GM18867 (cell line): ENCODE data around the gene CCDC182.

ENCODE experiments used
- ATAC-seq: cut with Tn5 transposase; IDR thresholded peaks from one replicate; pipeline ENCODE4 v1.9.1; 2021; ENCODE audit warnings: mild to moderate bottlenecking, moderate library complexity; ENCODE audit not compliant: unreplicated experiment

The CCDC182 gene

GRCh38 chr17:57730026-57730701, 14.9 kb downstream of the CCDC182 start:
- ATAC-seq, result no peak

GRCh38 chr17:57727630-57728175, 17.4 kb downstream of the CCDC182 start:
- ATAC-seq, result no peak

GRCh38 chr17:57726838-57727237, 18.3 kb downstream of the CCDC182 start:
- no peak for ATAC-seq

- ATAC-seq, result no peak
Observed at GRCh38 chr17:57726213-57726790, 18.8 kb downstream of the CCDC182 start.

GRCh38 chr17:57724729-57725125, 20.4 kb downstream of the CCDC182 start:
- no peak for ATAC-seq

GRCh38 chr17:57724026-57724728, 20.9 kb downstream of the CCDC182 start:
- ATAC-seq, result peak; percentile 38

- ATAC-seq, result no peak
Observed at GRCh38 chr17:57723427-57724025, 21.6 kb downstream of the CCDC182 start.

- ATAC-seq, result no peak
Observed at GRCh38 chr17:57722704-57723043, 22.4 kb downstream of the CCDC182 start.

- ATAC-seq, result no peak
Observed at GRCh38 chr17:57721967-57722703, 23.0 kb downstream of the CCDC182 start.

- no peak for ATAC-seq
Observed at GRCh38 chr17:57720386-57721035, 24.6 kb downstream of the CCDC182 start.

GRCh38 chr17:57718878-57719277, 26.2 kb downstream of the CCDC182 start:
- ATAC-seq, result no peak

- no peak for ATAC-seq
Observed at GRCh38 chr17:57715981-57716380, 29.1 kb downstream of the CCDC182 start.

GRCh38 chr17:57714665-57715180, 30.4 kb downstream of the CCDC182 start:
- no peak for ATAC-seq

- no peak for ATAC-seq
Observed at GRCh38 chr17:57713140-57713539, 32.0 kb downstream of the CCDC182 start.

- no peak for ATAC-seq
Observed at GRCh38 chr17:57708410-57708809, 36.7 kb downstream of the CCDC182 start.

- no peak for ATAC-seq
Observed at GRCh38 chr17:57707892-57708291, 37.2 kb downstream of the CCDC182 start.

GRCh38 chr17:57706761-57707160, 38.3 kb downstream of the CCDC182 start:
- ATAC-seq, result no peak

- no peak for ATAC-seq
Observed at GRCh38 chr17:57705921-57706695, 39.0 kb downstream of the CCDC182 start.

GRCh38 chr17:57704448-57704847, 40.7 kb downstream of the CCDC182 start:
- no peak for ATAC-seq
